ENCODE results near the gene CLDN15.

The CLDN15 gene

GRCh38 chr7:101235050-101235449 is 2.6 kb downstream of the CLDN15 start:
- peak overlapping the region in 1 of 2 donors; percentile 44 for H3K4me3 ChIP-seq (ENCODE audit: low read depth in 1 of 2, low read length in 2 of 2)
- H3K27ac ChIP-seq (ENCODE audit: low read length), result peak overlapping the region; percentile 81

DNA sequence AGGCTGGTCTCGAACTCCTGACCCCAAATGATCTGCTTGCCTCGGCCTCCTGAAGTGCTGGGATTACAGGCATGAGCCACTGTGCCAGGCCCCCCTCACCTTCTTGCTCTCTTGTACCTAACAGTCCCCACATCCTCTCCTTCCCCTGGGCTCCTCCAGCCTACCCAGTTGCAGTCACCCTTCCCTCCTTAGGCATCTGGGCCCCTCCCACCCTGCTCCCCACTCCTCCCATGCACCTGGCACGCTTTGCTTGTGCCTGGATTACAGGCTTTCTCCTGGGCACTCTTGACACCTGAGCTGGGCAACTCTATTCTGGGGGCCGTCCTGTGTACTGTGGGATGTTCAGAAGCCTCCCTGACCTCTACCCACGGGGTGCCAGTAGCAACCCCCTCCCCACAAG is 3.0 kb downstream of the CLDN15 start:
- peaks cover 0 to 18% of the 10 kb centered on the region in 2 donors for H3K36me3 ChIP-seq (ENCODE audit: control insufficient read depth in 1 of 2, insufficient read depth in 2 of 2, low read length in 2 of 2)
- H3K4me3 ChIP-seq (ENCODE audit: low read depth in 1 of 2, low read length in 2 of 2), result peak overlapping the region in 1 of 2 donors; percentile 44
- H3K27me3 ChIP-seq (ENCODE audit: low read depth, low read length), result no peaks in the 10 kb centered on the region
- peaks cover 0 to 19% of the 10 kb centered on the region in 2 donors for H3K4me1 ChIP-seq (ENCODE audit: control insufficient read depth in 1 of 2, insufficient read depth in 2 of 2, low read length in 2 of 2)
- no peaks in the 10 kb centered on the region for H3K9me3 ChIP-seq (ENCODE audit: control insufficient read depth in 1 of 2, low read length in 2 of 2)
- H3K27ac ChIP-seq (ENCODE audit: low read length), result peak overlapping the region; percentile 81

More at GRCh38 chr7:101235050-101235449, 2.6 kb downstream of the CLDN15 start:
- peaks cover 0 to 20% of the 10 kb centered on the region in 2 donors for H3K36me3 ChIP-seq (ENCODE audit: control insufficient read depth in 1 of 2, insufficient read depth in 2 of 2, low read length in 2 of 2)
- H3K27me3 ChIP-seq (ENCODE audit: low read depth, low read length), result no peaks in the 10 kb centered on the region
- no peaks in the 10 kb centered on the region for H3K9me3 ChIP-seq (ENCODE audit: control insufficient read depth in 1 of 2, low read length in 2 of 2)
- peaks cover 0 to 19% of the 10 kb centered on the region in 2 donors for H3K4me1 ChIP-seq (ENCODE audit: control insufficient read depth in 1 of 2, insufficient read depth in 2 of 2, low read length in 2 of 2)

DNA sequence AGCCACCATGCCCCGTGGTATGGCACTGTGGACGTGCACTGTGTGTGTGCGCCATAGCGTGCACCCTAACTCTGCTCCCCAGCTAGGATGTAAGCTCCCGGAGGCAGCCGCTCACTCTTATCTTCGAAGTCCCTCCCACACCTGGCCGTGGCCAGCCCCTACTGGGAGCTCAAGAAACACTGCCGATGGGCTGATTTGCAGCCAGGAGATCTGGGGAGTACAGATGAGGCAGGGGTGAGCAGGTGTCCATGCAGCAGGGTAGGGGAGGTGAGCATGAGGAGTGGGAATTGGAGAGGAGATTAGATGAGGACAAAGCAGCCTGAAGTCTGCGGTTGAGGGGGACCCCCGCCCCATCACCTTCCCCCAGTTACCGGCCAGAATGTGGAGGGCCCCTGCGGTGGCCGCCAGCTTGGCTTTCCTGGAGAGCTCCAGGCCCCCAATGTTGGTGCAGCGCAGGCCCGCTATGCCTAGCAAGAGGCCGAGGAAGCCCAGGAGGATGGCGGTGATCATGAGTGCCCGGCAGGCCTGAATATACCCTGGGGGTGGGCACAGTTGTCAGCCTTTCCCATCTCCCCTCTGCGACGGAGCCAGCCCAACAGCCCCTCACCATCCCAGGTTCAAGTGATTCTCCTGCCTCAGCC is 3.6 kb downstream of the CLDN15 start:
- H3K4me1 ChIP-seq (ENCODE audit: control insufficient read depth in 1 of 2, insufficient read depth in 2 of 2, low read length in 2 of 2), result peaks cover 0 to 19% of the 10 kb centered on the region in 2 donors
- no peaks in the 10 kb centered on the region for H3K27me3 ChIP-seq (ENCODE audit: low read depth, low read length)
- no peaks in the 10 kb centered on the region for H3K9me3 ChIP-seq (ENCODE audit: control insufficient read depth in 1 of 2, low read length in 2 of 2)
- no peak overlapping the region for H3K4me3 ChIP-seq (ENCODE audit: low read depth in 1 of 2, low read length in 2 of 2)
- H3K27ac ChIP-seq (ENCODE audit: low read length), result peak overlapping the region; percentile 45
- H3K36me3 ChIP-seq (ENCODE audit: control insufficient read depth in 1 of 2, insufficient read depth in 2 of 2, low read length in 2 of 2), result peaks cover 0 to 18% of the 10 kb centered on the region in 2 donors

DNA sequence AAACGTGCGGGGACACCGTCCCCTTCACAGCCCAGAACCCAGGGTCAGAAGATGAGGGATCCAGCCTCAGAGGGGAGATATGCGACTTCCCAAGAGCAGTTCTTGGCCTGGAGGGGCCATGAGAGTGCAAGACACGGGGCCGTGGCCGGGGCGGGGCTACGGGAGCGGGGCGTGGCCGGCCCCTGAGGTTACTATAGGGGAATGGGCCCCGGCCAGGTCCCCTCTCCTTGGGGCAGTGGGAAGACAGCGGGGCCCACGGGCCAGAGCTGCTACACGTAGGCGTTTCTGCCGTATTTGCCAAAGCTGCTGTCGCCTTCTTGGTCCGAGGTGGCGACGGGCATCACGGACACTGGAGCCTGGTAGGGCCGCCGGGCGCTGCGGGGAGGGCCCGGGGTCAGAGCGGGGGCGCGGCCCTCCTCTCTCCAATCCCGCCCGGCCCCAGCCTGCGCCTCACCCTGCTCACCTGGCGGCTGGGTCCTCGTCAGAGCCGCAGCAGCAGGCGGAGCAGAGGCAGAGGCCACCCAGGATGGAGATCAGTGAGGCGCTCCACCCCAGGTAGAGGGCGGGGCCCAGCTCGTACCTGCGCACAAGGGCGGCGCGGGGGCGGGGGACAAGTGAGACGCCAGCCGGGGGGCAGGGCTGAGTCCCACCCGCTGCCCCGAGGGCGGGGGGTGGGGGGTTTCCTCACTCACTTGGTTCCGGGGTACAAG is 5.3 kb downstream of the CLDN15 start:
- H3K36me3 ChIP-seq (ENCODE audit: control insufficient read depth in 1 of 2, insufficient read depth in 2 of 2, low read length in 2 of 2), result peaks cover 0 to 21% of the 10 kb centered on the region in 2 donors
- peak overlapping the region in 1 of 2 donors; percentile 11 for H3K4me3 ChIP-seq (ENCODE audit: low read depth in 1 of 2, low read length in 2 of 2)
- H3K9me3 ChIP-seq (ENCODE audit: control insufficient read depth in 1 of 2, low read length in 2 of 2), result no peaks in the 10 kb centered on the region
- H3K4me1 ChIP-seq (ENCODE audit: control insufficient read depth in 1 of 2, insufficient read depth in 2 of 2, low read length in 2 of 2), result peaks cover 0 to 10% of the 10 kb centered on the region in 2 donors
- H3K27ac ChIP-seq (ENCODE audit: low read length), result no peak overlapping the region
- no peaks in the 10 kb centered on the region for H3K27me3 ChIP-seq (ENCODE audit: low read depth, low read length)

GRCh38 chr7:101231644-101232043 is 6.0 kb downstream of the CLDN15 start:
- no peaks in the 10 kb centered on the region for H3K9me3 ChIP-seq (ENCODE audit: control insufficient read depth in 1 of 2, low read length in 2 of 2)
- peaks cover 0 to 21% of the 10 kb centered on the region in 2 donors for H3K36me3 ChIP-seq (ENCODE audit: control insufficient read depth in 1 of 2, insufficient read depth in 2 of 2, low read length in 2 of 2)
- no peak overlapping the region for H3K27ac ChIP-seq (ENCODE audit: low read length)
- H3K27me3 ChIP-seq (ENCODE audit: low read depth, low read length), result no peaks in the 10 kb centered on the region
- no peak overlapping the region for H3K4me3 ChIP-seq (ENCODE audit: low read depth in 1 of 2, low read length in 2 of 2)
- peaks cover 0 to 10% of the 10 kb centered on the region in 2 donors for H3K4me1 ChIP-seq (ENCODE audit: control insufficient read depth in 1 of 2, insufficient read depth in 2 of 2, low read length in 2 of 2)

- Histone ChIP-seq H3K36me3 (ENCODE audit: control insufficient read depth in 1 of 2, insufficient read depth in 2 of 2, low read length in 2 of 2) (peaks cover 6 to 43% of the 10 kb centered on the region in 2 donors), H3K27ac (ENCODE audit: low read length) (no peak overlapping the region), H3K27me3 (ENCODE audit: low read depth, low read length) (no peaks in the 10 kb centered on the region), H3K4me1 (ENCODE audit: control insufficient read depth in 1 of 2, insufficient read depth in 2 of 2, low read length in 2 of 2) (peaks cover 0 to 2% of the 10 kb centered on the region in 2 donors), H3K4me3 (ENCODE audit: low read depth in 1 of 2, low read length in 2 of 2) (no peak overlapping the region), H3K9me3 (ENCODE audit: control insufficient read depth in 1 of 2, low read length in 2 of 2) (no peaks in the 10 kb centered on the region)
Measured at GRCh38 chr7:101226721-101227120, 10.9 kb downstream of the CLDN15 start.

GRCh38 chr7:101225650-101226049 is 12.0 kb downstream of the CLDN15 start:
- H3K36me3 ChIP-seq (ENCODE audit: control insufficient read depth in 1 of 2, insufficient read depth in 2 of 2, low read length in 2 of 2), result peaks cover 6 to 43% of the 10 kb centered on the region in 2 donors
- no peaks in the 10 kb centered on the region for H3K27me3 ChIP-seq (ENCODE audit: low read depth, low read length)
- no peak overlapping the region for H3K4me3 ChIP-seq (ENCODE audit: low read depth in 1 of 2, low read length in 2 of 2)
- H3K27ac ChIP-seq (ENCODE audit: low read length), result no peak overlapping the region
- no peaks in the 10 kb centered on the region for H3K4me1 ChIP-seq (ENCODE audit: control insufficient read depth in 1 of 2, insufficient read depth in 2 of 2, low read length in 2 of 2)
- H3K9me3 ChIP-seq (ENCODE audit: control insufficient read depth in 1 of 2, low read length in 2 of 2), result no peaks in the 10 kb centered on the region

DNA sequence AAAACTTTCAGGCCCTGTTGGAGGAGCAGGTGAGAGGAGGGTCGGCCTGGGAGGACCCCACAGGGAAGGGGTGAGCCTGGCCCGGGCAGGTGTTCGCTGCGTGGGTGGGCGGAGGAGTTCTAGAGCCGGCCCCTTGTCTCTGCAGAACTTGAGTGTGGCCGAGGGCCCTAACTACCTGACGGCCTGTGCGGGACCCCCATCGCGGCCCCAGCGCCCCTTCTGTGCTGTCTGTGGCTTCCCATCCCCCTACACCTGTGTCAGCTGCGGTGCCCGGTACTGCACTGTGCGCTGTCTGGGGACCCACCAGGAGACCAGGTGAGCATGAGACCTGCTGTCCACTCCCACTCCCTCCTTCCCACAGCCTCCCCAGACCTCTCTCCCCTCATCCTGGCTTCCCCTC is 14.1 kb downstream of the CLDN15 start:
- Histone ChIP-seq H3K9me3 (ENCODE audit: control insufficient read depth in 1 of 2, low read length in 2 of 2) (no peaks in the 10 kb centered on the region), H3K4me3 (ENCODE audit: low read depth in 1 of 2, low read length in 2 of 2) (no peak overlapping the region), H3K36me3 (ENCODE audit: control insufficient read depth in 1 of 2, insufficient read depth in 2 of 2, low read length in 2 of 2) (peaks cover 6 to 31% of the 10 kb centered on the region in 2 donors), H3K27me3 (ENCODE audit: low read depth, low read length) (no peaks in the 10 kb centered on the region), H3K4me1 (ENCODE audit: control insufficient read depth in 1 of 2, insufficient read depth in 2 of 2, low read length in 2 of 2) (peaks cover 0 to 19% of the 10 kb centered on the region in 2 donors), H3K27ac (ENCODE audit: low read length) (no peak overlapping the region)

- H3K9me3 ChIP-seq (ENCODE audit: control insufficient read depth in 1 of 2, low read length in 2 of 2), result no peaks in the 10 kb centered on the region
- H3K27me3 ChIP-seq (ENCODE audit: low read depth, low read length), result no peaks in the 10 kb centered on the region
- no peak overlapping the region for H3K27ac ChIP-seq (ENCODE audit: low read length)
- H3K4me1 ChIP-seq (ENCODE audit: control insufficient read depth in 1 of 2, insufficient read depth in 2 of 2, low read length in 2 of 2), result peaks cover 0 to 21% of the 10 kb centered on the region in 2 donors
- no peak overlapping the region for H3K4me3 ChIP-seq (ENCODE audit: low read depth in 1 of 2, low read length in 2 of 2)
- H3K36me3 ChIP-seq (ENCODE audit: control insufficient read depth in 1 of 2, insufficient read depth in 2 of 2, low read length in 2 of 2), result peaks cover 6 to 26% of the 10 kb centered on the region in 2 donors
Measured at GRCh38 chr7:101222275-101222830, 15.2 kb downstream of the CLDN15 start.

DNA sequence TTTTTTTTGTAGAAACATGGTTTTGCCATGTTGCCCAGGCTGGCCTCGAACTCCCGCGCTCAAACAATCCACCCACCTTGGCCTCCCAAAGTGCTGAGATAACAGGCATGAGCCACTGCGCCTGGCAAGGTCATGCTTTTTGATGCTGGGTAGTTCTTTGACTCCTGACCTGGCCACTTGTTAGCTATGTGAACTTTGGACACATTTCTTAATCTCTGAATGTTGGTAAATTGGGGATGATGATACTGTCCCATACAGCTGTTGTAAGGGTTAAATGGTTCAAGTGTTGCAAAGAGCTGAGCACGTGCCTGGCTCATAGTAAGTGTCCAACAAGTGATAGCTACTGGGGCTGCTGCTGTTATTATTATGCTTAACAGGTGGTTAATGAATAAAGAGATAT is 17.3 kb downstream of the CLDN15 start:
- Histone ChIP-seq H3K4me3 (ENCODE audit: low read depth in 1 of 2, low read length in 2 of 2) (no peak overlapping the region), H3K27ac (ENCODE audit: low read length) (no peak overlapping the region), H3K4me1 (ENCODE audit: control insufficient read depth in 1 of 2, insufficient read depth in 2 of 2, low read length in 2 of 2) (peaks cover 0 to 33% of the 10 kb centered on the region in 2 donors), H3K9me3 (ENCODE audit: control insufficient read depth in 1 of 2, low read length in 2 of 2) (no peaks in the 10 kb centered on the region), H3K27me3 (ENCODE audit: low read depth, low read length) (no peaks in the 10 kb centered on the region), H3K36me3 (ENCODE audit: control insufficient read depth in 1 of 2, insufficient read depth in 2 of 2, low read length in 2 of 2) (peaks cover 3 to 29% of the 10 kb centered on the region in 2 donors)
